Ishikawa (cell line): ENCODE results near the gene WDFY1.

Source experiments
- TAF1 ChIP-seq: IDR thresholded peaks from 2 replicates; pipeline ENCODE4 v1.6.1; 2012; ENCODE audit warnings: low read depth, mild to moderate bottlenecking
- TCF12 ChIP-seq: IDR thresholded peaks from 2 replicates; pipeline ENCODE4 v1.6.1; 2012; ENCODE audit warnings: low read depth

DNA sequence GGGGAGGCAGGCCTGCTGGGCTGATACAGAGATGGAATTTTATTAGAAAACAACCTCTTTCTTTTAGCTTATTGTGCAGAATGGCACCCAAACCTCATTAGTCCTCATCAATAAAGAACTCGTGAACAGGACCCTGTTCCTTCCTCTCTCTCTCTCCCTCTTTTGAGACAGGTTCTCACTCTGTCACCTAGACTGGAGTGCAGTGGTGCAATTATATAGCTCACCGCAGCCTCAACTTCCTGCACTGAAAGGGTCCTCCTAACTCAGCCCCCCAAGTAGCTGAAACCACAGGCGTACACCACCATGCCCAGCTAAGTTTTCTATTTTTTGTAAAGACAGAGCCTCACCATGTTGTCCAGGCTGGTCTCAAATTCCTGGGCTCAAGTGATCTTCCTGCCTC lies 86.1 kb downstream of the WDFY1 start:
- TF ChIP-seq TAF1 = no peak
- TF ChIP-seq TCF12 = no peak
